ENCODE measurements around the gene ATP1A4. TPM values are rescaled to one million over a fixed set of nuclear protein-coding genes. Genes with fewer than 3 reads are reported as not detected.

Gene ATP1A4
- total and polyA plus RNA-seq, 9 of the 15 experiments (the other 6 are each of a cell fraction or from before 2014, with no cell fraction given) = 0.07 TPM; not detected in 8

- H3K4me2 ChIP-seq (ENCODE audit: insufficient read depth, low read length) = no peak overlapping the region
- peaks cover 20 to 67% of the 10 kb centered on the region in 2 experiments; a peak in 4 of 5 replicates for H3K27me3 ChIP-seq (ENCODE audit: control insufficient read depth in 2 of 2, insufficient read depth in 2 of 2, low read length in 2 of 2)
- H3K27ac ChIP-seq (ENCODE audit: extremely low read depth, low read depth, low read length) = no peak overlapping the region
- intact Hi-C loops (cut with micrococcal nuclease) (no loop called here), in situ Hi-C loops (cut with MboI) (no loop called here)
- peak in 2 of 4 experiments; percentile 44 to 45 for DNase-seq (ENCODE audit: extremely low read depth in 1 of 4, low spot score in 3 of 4)
- no peaks in the 10 kb centered on the region for H3K9me3 ChIP-seq (replicated peaks; ENCODE audit: control insufficient read depth, insufficient read depth, low read depth, low read length)
- peak overlapping the region; percentile 14; the same call in 1 of the 2 replicates for H2AFZ ChIP-seq (ENCODE audit: low read depth, low read length)
- peak; percentile 65 for FAIRE-seq
- H4K20me1 ChIP-seq (replicated peaks; ENCODE audit: control insufficient read depth, insufficient read depth, low read length) = no peaks in the 10 kb centered on the region; the same call in 1 of the 2 replicates
- H3K9me1 ChIP-seq (ENCODE audit: control insufficient read depth, insufficient read depth, low read length) = no peaks in the 10 kb centered on the region
- H3K4me1 ChIP-seq (replicated peaks in 1 of 2; ENCODE audit: control insufficient read depth in 2 of 2, insufficient read depth in 2 of 2, low read length in 2 of 2) = no peaks in the 10 kb centered on the region; a peak in 1 of 5 replicates
- no TSS peak for BruUV-seq (replicated peaks)
- H3K4me3 ChIP-seq = no peak overlapping the region
- no peak overlapping the region for H3K9ac ChIP-seq (ENCODE audit: insufficient read depth in 1 of 2, low read depth in 2 of 2, low read length in 2 of 2)
- H3K36me3 ChIP-seq (ENCODE audit: control insufficient read depth, insufficient read depth, low read length) = no peaks in the 10 kb centered on the region
- ATAC-seq = peak; percentile 72
- H3K79me2 ChIP-seq (ENCODE audit: control insufficient read depth, insufficient read depth, low read length) = no peaks in the 10 kb centered on the region
- ChIA-PET POLR2A (interaction anchor here (1.2 kb wide), 1 partner anchor 41 kb away, joined by 4 read pairs; no protein-coding TSS in a partner anchor), CTCF (ENCODE audit: low intra/inter-chr PET ratio) (no interaction called here)
- WGBS (ENCODE audit: insufficient coverage, low coverage, missing lambda C conversion rate) = 4% methylated on average over 6 of the region's 7 CpGs
- TF ChIP-seq TAF9B (IDR thresholded peaks at IDR 0.05; ENCODE audit: partially characterized antibody) = no peak
- TF ChIP-seq NRF1 (conservative IDR thresholded peaks at IDR 0.05 in 1 of 2, IDR thresholded peaks at IDR 0.05 in 1 of 2) = peak; percentile 10 to 20; a peak in 1 of 4 replicates
- TF ChIP-seq JUN (IDR thresholded peaks at IDR 0.05; ENCODE audit: borderline replicate concordance, low read depth, low read length) = 0 out of 2 replicates have a peak, but pooled peaks have one; percentile 14
- TF ChIP-seq JUN (CRISPR knock-in tag; IDR thresholded peaks at IDR 0.05; ENCODE audit: borderline replicate concordance) = no peak
- 0 out of 2 replicates have a peak, but pooled peaks have one; percentile 14 for TF ChIP-seq C11orf30 (IDR thresholded peaks at IDR 0.05; ENCODE audit: low read depth)
- TF ChIP-seq, protein P1, sequence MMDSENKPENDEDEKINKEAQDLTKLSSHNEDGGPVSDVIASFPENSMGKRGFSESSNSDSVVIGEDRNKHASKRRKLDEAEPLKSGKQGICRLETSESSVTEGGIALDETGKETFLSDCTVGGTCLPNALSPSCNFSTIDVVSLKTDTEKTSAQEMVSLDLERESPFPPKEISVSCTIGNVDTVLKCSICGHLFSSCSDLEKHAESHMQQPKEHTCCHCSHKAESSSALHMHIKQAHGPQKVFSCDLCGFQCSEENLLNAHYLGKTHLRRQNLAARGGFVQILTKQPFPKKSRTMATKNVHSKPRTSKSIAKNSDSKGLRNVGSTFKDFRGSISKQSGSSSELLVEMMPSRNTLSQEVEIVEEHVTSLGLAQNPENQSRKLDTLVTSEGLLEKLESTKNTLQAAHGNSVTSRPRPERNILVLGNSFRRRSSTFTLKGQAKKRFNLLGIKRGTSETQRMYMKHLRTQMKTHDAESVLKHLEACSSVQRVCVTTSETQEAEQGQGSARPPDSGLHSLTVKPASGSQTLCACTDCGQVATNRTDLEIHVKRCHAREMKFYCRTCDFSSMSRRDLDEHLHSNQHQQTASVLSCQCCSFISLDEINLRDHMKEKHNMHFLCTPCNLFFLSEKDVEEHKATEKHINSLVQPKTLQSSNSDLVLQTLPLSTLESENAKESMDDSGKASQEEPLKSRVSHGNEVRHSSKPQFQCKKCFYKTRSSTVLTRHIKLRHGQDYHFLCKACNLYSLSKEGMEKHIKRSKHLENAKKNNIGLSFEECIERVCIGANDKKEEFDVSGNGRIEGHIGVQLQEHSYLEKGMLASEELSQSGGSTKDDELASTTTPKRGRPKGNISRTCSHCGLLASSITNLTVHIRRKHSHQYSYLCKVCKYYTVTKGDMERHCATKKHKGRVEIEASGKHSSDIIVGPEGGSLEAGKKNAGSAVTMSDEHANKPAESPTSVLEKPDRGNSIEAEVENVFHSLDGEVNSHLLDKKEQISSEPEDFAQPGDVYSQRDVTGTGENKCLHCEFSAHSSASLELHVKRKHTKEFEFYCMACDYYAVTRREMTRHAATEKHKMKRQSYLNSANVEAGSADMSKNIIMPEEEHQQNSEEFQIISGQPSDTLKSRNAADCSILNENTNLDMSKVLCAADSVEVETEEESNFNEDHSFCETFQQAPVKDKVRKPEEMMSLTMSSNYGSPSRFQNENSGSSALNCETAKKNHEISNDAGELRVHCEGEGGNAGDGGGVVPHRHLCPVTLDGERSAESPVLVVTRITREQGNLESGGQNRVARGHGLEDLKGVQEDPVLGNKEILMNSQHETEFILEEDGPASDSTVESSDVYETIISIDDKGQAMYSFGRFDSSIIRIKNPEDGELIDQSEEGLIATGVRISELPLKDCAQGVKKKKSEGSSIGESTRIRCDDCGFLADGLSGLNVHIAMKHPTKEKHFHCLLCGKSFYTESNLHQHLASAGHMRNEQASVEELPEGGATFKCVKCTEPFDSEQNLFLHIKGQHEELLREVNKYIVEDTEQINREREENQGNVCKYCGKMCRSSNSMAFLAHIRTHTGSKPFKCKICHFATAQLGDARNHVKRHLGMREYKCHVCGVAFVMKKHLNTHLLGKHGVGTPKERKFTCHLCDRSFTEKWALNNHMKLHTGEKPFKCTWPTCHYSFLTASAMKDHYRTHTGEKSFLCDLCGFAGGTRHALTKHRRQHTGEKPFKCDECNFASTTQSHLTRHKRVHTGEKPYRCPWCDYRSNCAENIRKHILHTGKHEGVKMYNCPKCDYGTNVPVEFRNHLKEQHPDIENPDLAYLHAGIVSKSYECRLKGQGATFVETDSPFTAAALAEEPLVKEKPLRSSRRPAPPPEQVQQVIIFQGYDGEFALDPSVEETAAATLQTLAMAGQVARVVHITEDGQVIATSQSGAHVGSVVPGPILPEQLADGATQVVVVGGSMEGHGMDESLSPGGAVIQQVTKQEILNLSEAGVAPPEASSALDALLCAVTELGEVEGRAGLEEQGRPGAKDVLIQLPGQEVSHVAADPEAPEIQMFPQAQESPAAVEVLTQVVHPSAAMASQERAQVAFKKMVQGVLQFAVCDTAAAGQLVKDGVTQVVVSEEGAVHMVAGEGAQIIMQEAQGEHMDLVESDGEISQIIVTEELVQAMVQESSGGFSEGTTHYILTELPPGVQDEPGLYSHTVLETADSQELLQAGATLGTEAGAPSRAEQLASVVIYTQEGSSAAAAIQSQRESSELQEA (IDR thresholded peaks at IDR 0.05; ENCODE audit: low read depth) = peak; percentile 45; the same call in 1 of the 2 replicates
- TF ChIP-seq FOSL1 (tag; conservative IDR thresholded peaks at IDR 0.05) = peak; percentile 62
- TF ChIP-seq, protein P2, sequence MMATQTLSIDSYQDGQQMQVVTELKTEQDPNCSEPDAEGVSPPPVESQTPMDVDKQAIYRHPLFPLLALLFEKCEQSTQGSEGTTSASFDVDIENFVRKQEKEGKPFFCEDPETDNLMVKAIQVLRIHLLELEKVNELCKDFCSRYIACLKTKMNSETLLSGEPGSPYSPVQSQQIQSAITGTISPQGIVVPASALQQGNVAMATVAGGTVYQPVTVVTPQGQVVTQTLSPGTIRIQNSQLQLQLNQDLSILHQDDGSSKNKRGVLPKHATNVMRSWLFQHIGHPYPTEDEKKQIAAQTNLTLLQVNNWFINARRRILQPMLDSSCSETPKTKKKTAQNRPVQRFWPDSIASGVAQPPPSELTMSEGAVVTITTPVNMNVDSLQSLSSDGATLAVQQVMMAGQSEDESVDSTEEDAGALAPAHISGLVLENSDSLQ (IDR thresholded peaks at IDR 0.05) = 0 out of 2 replicates have a peak, but pooled peaks have one; percentile 27
- TF ChIP-seq, protein P3, sequence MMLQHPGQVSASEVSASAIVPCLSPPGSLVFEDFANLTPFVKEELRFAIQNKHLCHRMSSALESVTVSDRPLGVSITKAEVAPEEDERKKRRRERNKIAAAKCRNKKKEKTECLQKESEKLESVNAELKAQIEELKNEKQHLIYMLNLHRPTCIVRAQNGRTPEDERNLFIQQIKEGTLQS (IDR thresholded peaks at IDR 0.05) = peak; percentile 78
- TF ChIP-seq, protein P3 (CRISPR knock-in tag; conservative IDR thresholded peaks at IDR 0.05) = no peak
- no peak for TF ChIP-seq POU5F1 (IDR thresholded peaks at IDR 0.05; ENCODE audit: borderline replicate concordance, low read depth, low read length, partially characterized antibody)
Measured at GRCh38 chr1:160127865-160128523, 23.4 kb upstream of the ATP1A4 start.

All from K562 (cell line).